RWPE2 (cell line): ENCODE results near the gene PPP1R14C.
A peak's percentile ranks its signal among the peaks of the same experiment; 100 is the strongest.

Experiments
- ATAC-seq: fragments of 200-7000 bp; cut with Tn5 transposase; 3 replicates; pipeline ENCODE4 v1.9.1; 2021; ENCODE audit warnings: low read depth
- DNase-seq: peaks from one replicate; pipeline ENCODE4 v3.0.0-alpha.2; 2020; ENCODE audit warnings: low spot score
- H3K27ac ChIP-seq: fragments of 450-650 bp; 2 replicates; pipeline ENCODE4 v1.5.1; 2017; ENCODE audit warnings: mild to moderate bottlenecking; ENCODE audit not compliant: poor library complexity, severe bottlenecking
- H3K27me3 ChIP-seq: fragments of 250-450 bp; sonication (Bioruptor Pico); 2 replicates; pipeline ENCODE4 v1.5.1; 2021; ENCODE audit warnings: mild to moderate bottlenecking, moderate library complexity; ENCODE audit not compliant: insufficient read depth, poor library complexity, severe bottlenecking
- H3K36me3 ChIP-seq: fragments of 250-450 bp; sonication (Bioruptor Pico); 2 replicates; pipeline ENCODE4 v1.5.1; 2020; ENCODE audit warnings: low read depth, mild to moderate bottlenecking, moderate library complexity
- H3K4me1 ChIP-seq: fragments of 250-450 bp; sonication (Bioruptor Pico); 2 replicates; pipeline ENCODE4 v1.5.1; 2021; ENCODE audit warnings: mild to moderate bottlenecking, moderate library complexity; ENCODE audit not compliant: insufficient read depth, poor library complexity, severe bottlenecking
- H3K4me3 ChIP-seq: fragments of 250-450 bp; sonication (Bioruptor Pico); 2 replicates; pipeline ENCODE4 v1.5.1; 2021; ENCODE audit warnings: mild to moderate bottlenecking, moderate library complexity; ENCODE audit not compliant: severe bottlenecking
- H3K9me3 ChIP-seq: fragments of 250-450 bp; sonication (Bioruptor Pico); 2 replicates; pipeline ENCODE4 v1.5.1; 2021; ENCODE audit warnings: mild to moderate bottlenecking, moderate library complexity; ENCODE audit not compliant: severe bottlenecking
- CTCF ChIP-seq: fragments of 450-650 bp; IDR thresholded peaks from one replicate; pipeline ENCODE4 v1.5.1; 2017; ENCODE audit warnings: mild to moderate bottlenecking, moderate library complexity; ENCODE audit not compliant: poor library complexity, severe bottlenecking

The PPP1R14C gene

GRCh38 chr6:150293423-150294173 lies 150.8 kb downstream of the PPP1R14C start:
- Histone ChIP-seq H3K27ac (peak overlapping the region; percentile 46), H3K4me3 (no peak overlapping the region), H3K36me3 (no peaks in the 10 kb centered on the region), H3K27me3 (no peaks in the 10 kb centered on the region), H3K4me1 (peaks cover 49% of the 10 kb centered on the region), H3K9me3 (no peaks in the 10 kb centered on the region)
- ATAC-seq, result peak; percentile 50
- no peak for DNase-seq
- no peak for TF ChIP-seq CTCF

GRCh38 chr6:150296890-150297289 lies 154.0 kb downstream of the PPP1R14C start:
- TF ChIP-seq CTCF, result no peak
- no peak for DNase-seq
- H3K27ac ChIP-seq, result peak overlapping the region; percentile 74

GRCh38 chr6:150297327-150298029 lies 154.6 kb downstream of the PPP1R14C start:
- no peaks in the 10 kb centered on the region for H3K36me3 ChIP-seq
- peak overlapping the region; percentile 74 for H3K27ac ChIP-seq
- H3K4me3 ChIP-seq, result no peak overlapping the region
- TF ChIP-seq CTCF, result no peak
- no peaks in the 10 kb centered on the region for H3K27me3 ChIP-seq
- H3K4me1 ChIP-seq, result peaks cover 46% of the 10 kb centered on the region
- ATAC-seq, result peak; percentile 75
- H3K9me3 ChIP-seq, result no peaks in the 10 kb centered on the region
- no peak for DNase-seq

More at GRCh38 chr6:150296890-150297289, 154.0 kb downstream of the PPP1R14C start:
- H3K9me3 ChIP-seq, result no peaks in the 10 kb centered on the region
- H3K4me3 ChIP-seq, result no peak overlapping the region
- H3K36me3 ChIP-seq, result no peaks in the 10 kb centered on the region
- ATAC-seq, result no peak
- H3K27me3 ChIP-seq, result no peaks in the 10 kb centered on the region
- peaks cover 40% of the 10 kb centered on the region for H3K4me1 ChIP-seq

DNA sequence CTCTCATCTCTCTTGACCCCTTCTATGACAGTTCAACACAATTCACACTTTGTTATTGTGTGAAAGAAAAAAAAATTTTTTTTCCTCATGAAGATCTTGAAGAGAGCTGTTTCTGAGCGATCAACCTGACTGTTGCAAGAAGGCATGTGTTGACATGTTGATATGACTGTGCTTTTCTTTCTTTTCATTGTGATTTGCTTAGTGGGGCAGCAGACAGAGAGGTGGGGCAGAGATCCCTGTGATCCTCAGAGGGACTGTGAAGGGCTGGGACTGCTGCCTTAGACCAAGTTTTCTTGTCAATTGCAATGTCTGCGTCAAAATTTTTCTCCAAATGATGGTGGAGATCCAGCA lies 155.2 kb downstream of the PPP1R14C start:
- Histone ChIP-seq H3K36me3 (no peaks in the 10 kb centered on the region), H3K27me3 (no peaks in the 10 kb centered on the region), H3K4me3 (no peak overlapping the region), H3K4me1 (peaks cover 43% of the 10 kb centered on the region), H3K27ac (peak overlapping the region; percentile 74), H3K9me3 (no peaks in the 10 kb centered on the region)
- ATAC-seq (peak; percentile 21; the same call in 1 of the 3 replicates), DNase-seq (no peak)
- no peak for TF ChIP-seq CTCF

GRCh38 chr6:150298676-150299075 lies 155.8 kb downstream of the PPP1R14C start:
- Histone ChIP-seq H3K9me3 (no peaks in the 10 kb centered on the region), H3K27me3 (no peaks in the 10 kb centered on the region), H3K36me3 (no peaks in the 10 kb centered on the region), H3K4me1 (peaks cover 37% of the 10 kb centered on the region), H3K27ac (peak overlapping the region; percentile 74), H3K4me3 (no peak overlapping the region)
- ATAC-seq, result no peak
- no peak for TF ChIP-seq CTCF
- DNase-seq, result no peak
